Measurements from ENCODE around the gene BLZF1. TPM values are rescaled to one million over a fixed set of nuclear protein-coding genes. Genes with fewer than 3 reads are reported as not detected.
"Not testable (repeated sequence)": the region's sequence is repeated elsewhere in the genome, so short reads cannot be mapped to it uniquely, and the experiment has no call there.

BLZF1 gene, protein sequence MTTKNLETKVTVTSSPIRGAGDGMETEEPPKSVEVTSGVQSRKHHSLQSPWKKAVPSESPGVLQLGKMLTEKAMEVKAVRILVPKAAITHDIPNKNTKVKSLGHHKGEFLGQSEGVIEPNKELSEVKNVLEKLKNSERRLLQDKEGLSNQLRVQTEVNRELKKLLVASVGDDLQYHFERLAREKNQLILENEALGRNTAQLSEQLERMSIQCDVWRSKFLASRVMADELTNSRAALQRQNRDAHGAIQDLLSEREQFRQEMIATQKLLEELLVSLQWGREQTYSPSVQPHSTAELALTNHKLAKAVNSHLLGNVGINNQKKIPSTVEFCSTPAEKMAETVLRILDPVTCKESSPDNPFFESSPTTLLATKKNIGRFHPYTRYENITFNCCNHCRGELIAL
- total RNA-seq = 11.2 and 11.3 TPM in 2 replicates

- peak; percentile 100 for DNase-seq
- H3K36me3 Mint-ChIP-seq (ENCODE audit: low read depth) = peaks cover 25% of the 10 kb centered on the region
- H3K4me3 Mint-ChIP-seq = peak within 1 kb of the TSS; percentile 73
- intact Hi-C loops (cut with micrococcal nuclease) = loop anchor here (1.0 to 10.0 kb wide), 12 partner anchors 22 to 1189 kb away; partner anchors contain the start of genes METTL18, SCYL3, SFT2D2 and TIPRL
- H3K9me3 Mint-ChIP-seq = peaks cover 6% of the 10 kb centered on the region
- H3K4me1 Mint-ChIP-seq = peaks cover 34% of the 10 kb centered on the region
- peak within 1 kb of the TSS; percentile 26 for H3K27ac Mint-ChIP-seq
- no peaks in the 10 kb centered on the region for H3K27me3 Mint-ChIP-seq
Observed at GRCh38 chr1:169367686-169368405, at the start of gene BLZF1, which contains the start of gene NME7. Gene BLZF1, plus strand, starts transcription at chr1:169368195. Its CDS starts 1,328 bp downstream, at chr1:169369523. Gene NME7, minus strand, starts transcription at chr1:169367797. Its CDS starts 87 bp downstream, at chr1:169367710.

- no peak overlapping the region for H3K4me3 Mint-ChIP-seq
- no peak overlapping the region for H3K27ac Mint-ChIP-seq
- peaks cover 4% of the 10 kb centered on the region for H3K4me1 Mint-ChIP-seq
- H3K9me3 Mint-ChIP-seq = no peaks in the 10 kb centered on the region
- H3K27me3 Mint-ChIP-seq = no peaks in the 10 kb centered on the region
- H3K36me3 Mint-ChIP-seq (ENCODE audit: low read depth) = peaks cover 7% of the 10 kb centered on the region
- no peak for DNase-seq
- intact Hi-C loops (cut with micrococcal nuclease) = no loop called here
Observed at GRCh38 chr1:169318536-169319244, 49.3 kb upstream of the BLZF1 start.

GRCh38 chr1:169321539-169321938, 46.5 kb upstream of the BLZF1 start:
- H3K4me1 Mint-ChIP-seq = peaks cover 7% of the 10 kb centered on the region
- intact Hi-C loops (cut with micrococcal nuclease) = loop anchor here (10.0 kb wide), 2 partner anchors 157 to 277 kb away; no protein-coding TSS in a partner anchor
- no peak overlapping the region for H3K4me3 Mint-ChIP-seq
- no peaks in the 10 kb centered on the region for H3K27me3 Mint-ChIP-seq
- H3K27ac Mint-ChIP-seq = no peak overlapping the region
- H3K36me3 Mint-ChIP-seq (ENCODE audit: low read depth) = peaks cover 9% of the 10 kb centered on the region
- DNase-seq = no peak
- no peaks in the 10 kb centered on the region for H3K9me3 Mint-ChIP-seq

GRCh38 chr1:169322138-169322537, 45.9 kb upstream of the BLZF1 start:
- no peak overlapping the region for H3K4me3 Mint-ChIP-seq
- no peaks in the 10 kb centered on the region for H3K27me3 Mint-ChIP-seq
- intact Hi-C loops (cut with micrococcal nuclease) = loop anchor here (10.0 kb wide), 2 partner anchors 157 to 277 kb away; no protein-coding TSS in a partner anchor
- peaks cover 9% of the 10 kb centered on the region for H3K36me3 Mint-ChIP-seq (ENCODE audit: low read depth)
- peaks cover 13% of the 10 kb centered on the region for H3K4me1 Mint-ChIP-seq
- H3K27ac Mint-ChIP-seq = no peak overlapping the region
- no peaks in the 10 kb centered on the region for H3K9me3 Mint-ChIP-seq
- no peak for DNase-seq

DNA sequence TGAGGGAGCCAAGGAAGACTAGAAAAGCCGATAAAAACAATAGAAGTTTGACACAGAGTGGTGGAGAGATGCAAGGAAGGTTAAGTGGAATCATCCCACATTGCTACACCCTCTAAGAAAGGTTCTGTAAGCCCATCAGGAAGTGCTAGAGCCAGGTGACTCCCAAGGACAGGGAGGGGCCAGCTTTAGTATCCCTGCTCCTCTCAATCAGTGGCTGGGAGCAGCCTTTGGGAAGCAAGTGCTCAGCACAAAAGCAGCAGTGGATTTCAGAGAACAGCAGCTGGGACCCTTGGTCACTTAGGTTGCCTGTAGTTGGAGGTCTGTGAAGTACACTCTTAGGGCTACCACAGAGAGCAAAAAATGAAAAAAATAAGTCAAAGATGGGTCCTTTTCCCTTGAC, 42.9 kb upstream of the BLZF1 start:
- H3K4me3 Mint-ChIP-seq = no peak overlapping the region
- peaks cover 7% of the 10 kb centered on the region for H3K9me3 Mint-ChIP-seq
- H3K4me1 Mint-ChIP-seq = peaks cover 13% of the 10 kb centered on the region
- H3K27ac Mint-ChIP-seq = no peak overlapping the region
- intact Hi-C loops (cut with micrococcal nuclease) = loop anchor here (10.0 kb wide), 2 partner anchors 160 to 280 kb away; no protein-coding TSS in a partner anchor
- H3K36me3 Mint-ChIP-seq (ENCODE audit: low read depth) = peaks cover 13% of the 10 kb centered on the region
- no peaks in the 10 kb centered on the region for H3K27me3 Mint-ChIP-seq
- DNase-seq = no peak

DNA sequence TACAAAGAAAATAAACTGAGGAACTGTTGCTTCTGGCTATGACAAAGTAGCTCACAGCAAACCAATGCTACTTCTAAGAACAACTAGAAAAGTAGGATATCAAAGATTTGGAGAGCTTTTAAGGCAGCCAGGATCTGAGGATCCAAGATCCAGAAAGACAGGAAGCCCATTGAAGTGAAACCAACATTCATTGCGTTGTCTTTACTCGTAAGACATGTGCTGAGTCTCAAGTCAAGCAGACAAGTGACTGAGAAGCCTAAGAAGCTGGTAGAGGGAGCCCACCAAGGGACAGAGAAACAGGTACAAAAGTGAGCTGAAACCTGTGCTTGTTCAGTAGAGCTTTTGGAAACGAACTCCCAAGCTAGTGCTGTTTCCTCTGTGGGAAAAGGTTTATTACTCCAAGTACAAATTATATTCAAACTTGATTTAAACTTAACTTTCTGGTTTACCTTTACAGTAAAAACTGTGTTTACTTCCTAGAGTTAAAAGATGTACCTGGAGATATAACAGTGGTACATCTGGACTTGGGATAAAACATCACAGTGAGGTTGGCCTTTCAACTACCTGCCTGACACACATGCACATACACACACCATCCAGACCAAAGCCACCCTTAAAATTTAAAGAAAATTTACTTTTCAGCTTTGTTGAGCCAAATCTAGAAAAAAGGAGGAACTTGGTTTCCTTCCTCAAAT, 41.6 kb upstream of the BLZF1 start:
- Mint-ChIP-seq H3K4me1 (peaks cover 13% of the 10 kb centered on the region), H3K9me3 (peaks cover 7% of the 10 kb centered on the region), H3K27me3 (no peaks in the 10 kb centered on the region), H3K36me3 (ENCODE audit: low read depth) (peaks cover 15% of the 10 kb centered on the region), H3K4me3 (peak overlapping the region; percentile 4), H3K27ac (peak overlapping the region; percentile 13)
- intact Hi-C loops (cut with micrococcal nuclease) = loop anchor here (10.0 kb wide), 2 partner anchors 162 to 282 kb away; no protein-coding TSS in a partner anchor
- DNase-seq = no peak

GRCh38 chr1:169326956-169327268, 41.1 kb upstream of the BLZF1 start:
- Mint-ChIP-seq H3K36me3 (ENCODE audit: low read depth) (peaks cover 13% of the 10 kb centered on the region), H3K4me3 (peak overlapping the region; percentile 4), H3K27me3 (no peaks in the 10 kb centered on the region), H3K9me3 (peaks cover 7% of the 10 kb centered on the region), H3K27ac (peak overlapping the region; percentile 13), H3K4me1 (peaks cover 11% of the 10 kb centered on the region)
- intact Hi-C loops (cut with micrococcal nuclease) = loop anchor here (1.0 to 10.0 kb wide), 3 partner anchors 15 to 282 kb away; no protein-coding TSS in a partner anchor
- no peak for DNase-seq

- peaks cover 7% of the 10 kb centered on the region for H3K9me3 Mint-ChIP-seq
- peak overlapping the region; percentile 35 for H3K27ac Mint-ChIP-seq
- no peak overlapping the region for H3K4me3 Mint-ChIP-seq
- H3K36me3 Mint-ChIP-seq (ENCODE audit: low read depth) = peaks cover 11% of the 10 kb centered on the region
- no peaks in the 10 kb centered on the region for H3K27me3 Mint-ChIP-seq
- peaks cover 10% of the 10 kb centered on the region for H3K4me1 Mint-ChIP-seq
- DNase-seq = no peak
- intact Hi-C loops (cut with micrococcal nuclease) = loop anchor here (1.0 to 10.0 kb wide), 3 partner anchors 16 to 283 kb away; no protein-coding TSS in a partner anchor
Observed at GRCh38 chr1:169327875-169328274, 40.1 kb upstream of the BLZF1 start.

DNA sequence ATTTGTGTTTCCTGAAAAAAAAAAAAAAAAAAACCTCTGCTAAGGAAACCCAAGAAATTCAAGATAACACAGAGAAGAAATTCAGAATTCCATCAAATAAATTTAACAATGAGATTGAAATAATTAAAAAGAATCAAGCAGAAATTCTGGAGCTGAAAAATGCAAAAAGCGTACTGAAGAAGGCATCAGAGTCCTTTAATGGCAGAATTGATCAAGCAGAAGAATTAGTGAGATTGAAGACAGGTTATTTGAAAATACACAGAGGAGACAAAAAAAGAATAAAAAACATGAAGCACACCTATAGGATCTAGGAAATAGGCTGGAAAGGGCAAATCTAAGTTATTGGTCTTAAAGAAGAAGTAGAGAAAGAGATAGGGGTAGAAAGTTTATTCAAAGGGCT, 38.6 kb upstream of the BLZF1 start:
- Mint-ChIP-seq H3K27me3 (no peaks in the 10 kb centered on the region), H3K36me3 (ENCODE audit: low read depth) (peaks cover 9% of the 10 kb centered on the region), H3K4me3 (no peak overlapping the region), H3K4me1 (peaks cover 15% of the 10 kb centered on the region), H3K9me3 (peaks cover 7% of the 10 kb centered on the region), H3K27ac (no peak overlapping the region)
- no peak for DNase-seq
- intact Hi-C loops (cut with micrococcal nuclease) = loop anchor here (10.0 kb wide), 2 partner anchors 165 to 285 kb away; no protein-coding TSS in a partner anchor

- H3K4me1 Mint-ChIP-seq = peaks cover 15% of the 10 kb centered on the region
- intact Hi-C loops (cut with micrococcal nuclease) = no loop called here
- no peak overlapping the region for H3K27ac Mint-ChIP-seq
- H3K36me3 Mint-ChIP-seq (ENCODE audit: low read depth) = peaks cover 18% of the 10 kb centered on the region
- H3K9me3 Mint-ChIP-seq = peaks cover 10% of the 10 kb centered on the region
- no peak overlapping the region for H3K4me3 Mint-ChIP-seq
- no peak for DNase-seq
- H3K27me3 Mint-ChIP-seq = no peaks in the 10 kb centered on the region
Observed at GRCh38 chr1:169330927-169331326, 37.1 kb upstream of the BLZF1 start.

GRCh38 chr1:169334727-169335126, 33.3 kb upstream of the BLZF1 start:
- not testable (repeated sequence) for H3K9me3 Mint-ChIP-seq
- Mint-ChIP-seq H3K36me3 (ENCODE audit: low read depth) (peaks cover 15% of the 10 kb centered on the region), H3K4me1 (peaks cover 11% of the 10 kb centered on the region)

GRCh38 chr1:169336947-169337715, 30.9 kb upstream of the BLZF1 start:
- Mint-ChIP-seq H3K36me3 (ENCODE audit: low read depth) (peaks cover 23% of the 10 kb centered on the region), H3K9me3 (peaks cover 20% of the 10 kb centered on the region), H3K4me1 (peaks cover 16% of the 10 kb centered on the region)
- H3K27ac Mint-ChIP-seq; intact Hi-C loops (cut with micrococcal nuclease); DNase-seq; H3K27me3 Mint-ChIP-seq; H3K4me3 Mint-ChIP-seq: not testable (repeated sequence)

More at GRCh38 chr1:169334727-169335126, 33.3 kb upstream of the BLZF1 start:
- DNase-seq; intact Hi-C loops (cut with micrococcal nuclease); H3K27ac Mint-ChIP-seq; H3K27me3 Mint-ChIP-seq; H3K4me3 Mint-ChIP-seq: not testable (repeated sequence)
